ENCODE measurements around the gene ZNF689.

ZNF689 gene

GRCh38 chr16:30562021-30562420, 48.2 kb downstream of the ZNF689 start:
- no peak for DNase-seq (ENCODE audit: low spot score)

DNA sequence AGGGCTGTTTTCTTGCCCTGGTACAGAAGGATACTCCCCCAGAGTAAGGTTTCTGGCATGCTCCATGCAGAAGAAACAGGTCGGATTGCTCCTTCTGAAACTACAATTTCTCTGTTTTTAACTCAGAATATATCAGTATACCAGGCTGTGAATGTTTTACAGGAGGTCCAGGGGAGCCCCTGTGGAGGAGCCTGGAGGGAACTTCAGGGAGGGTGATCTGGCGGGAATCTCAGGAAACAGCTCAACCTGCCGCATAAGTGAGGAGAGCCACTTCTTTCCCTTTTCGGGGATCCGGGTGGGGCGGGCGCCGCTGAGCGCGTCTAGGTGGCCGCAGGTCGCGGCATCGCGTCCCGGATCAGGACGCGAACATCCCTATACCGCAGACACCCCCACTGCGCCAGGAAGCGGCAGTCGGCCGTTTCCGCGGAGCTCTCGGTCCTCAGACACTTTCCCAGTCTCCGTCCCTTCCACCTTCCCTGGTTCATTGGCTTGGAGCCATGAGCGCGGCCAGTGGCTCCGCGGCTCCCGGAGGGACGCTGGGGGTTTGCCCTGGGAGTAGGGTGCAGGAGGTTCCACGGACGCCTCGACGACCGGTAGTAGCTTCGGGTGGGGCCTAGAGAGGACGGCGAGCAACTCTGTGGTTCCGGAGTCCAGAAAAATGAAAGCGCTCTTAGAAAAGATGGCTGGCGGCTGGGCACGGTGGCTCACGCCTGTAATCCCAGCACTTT, 48.9 kb downstream of the ZNF689 start:
- no peak for DNase-seq (ENCODE audit: low spot score)

DNA sequence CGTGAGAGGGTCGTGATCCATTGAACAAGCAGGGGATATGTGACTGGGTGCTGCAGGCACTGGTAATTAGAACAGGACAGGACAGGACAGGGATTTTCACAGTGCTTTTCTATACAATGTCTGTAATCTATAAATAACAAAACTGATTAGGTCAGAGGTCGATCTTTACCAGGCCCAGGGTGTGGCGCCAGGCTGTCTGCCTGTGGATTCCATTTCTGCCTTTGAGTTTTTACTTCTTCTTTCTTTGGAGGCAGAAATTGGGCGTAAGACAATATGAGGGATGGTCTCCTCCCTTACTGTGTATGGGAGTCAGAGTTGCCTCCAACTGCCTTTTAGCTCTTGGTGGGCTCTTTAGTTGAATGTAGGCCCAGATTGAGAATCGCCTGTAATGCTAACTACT, 50.5 kb downstream of the ZNF689 start:
- no peak for DNase-seq (ENCODE audit: low spot score)

GRCh38 chr16:30558789-30559377, 51.3 kb downstream of the ZNF689 start:
- no peak for DNase-seq (ENCODE audit: low spot score)

- peak; percentile 95 for DNase-seq (ENCODE audit: low spot score)
These were observed 52.0 kb downstream of the ZNF689 start, which contains the start of gene ZNF764 for GRCh38 chr16:30557957-30558788. Gene ZNF764 (minus strand): TSS chr16:30558374. CDS start chr16:30558182, 192 bp downstream.

GRCh38 chr16:30557707-30557956, 52.6 kb downstream of the ZNF689 start:
- DNase-seq (ENCODE audit: low spot score): no peak

- DNase-seq (ENCODE audit: low spot score): no peak
These were observed 54.1 kb downstream of the ZNF689 start for GRCh38 chr16:30556125-30556473.

DNA sequence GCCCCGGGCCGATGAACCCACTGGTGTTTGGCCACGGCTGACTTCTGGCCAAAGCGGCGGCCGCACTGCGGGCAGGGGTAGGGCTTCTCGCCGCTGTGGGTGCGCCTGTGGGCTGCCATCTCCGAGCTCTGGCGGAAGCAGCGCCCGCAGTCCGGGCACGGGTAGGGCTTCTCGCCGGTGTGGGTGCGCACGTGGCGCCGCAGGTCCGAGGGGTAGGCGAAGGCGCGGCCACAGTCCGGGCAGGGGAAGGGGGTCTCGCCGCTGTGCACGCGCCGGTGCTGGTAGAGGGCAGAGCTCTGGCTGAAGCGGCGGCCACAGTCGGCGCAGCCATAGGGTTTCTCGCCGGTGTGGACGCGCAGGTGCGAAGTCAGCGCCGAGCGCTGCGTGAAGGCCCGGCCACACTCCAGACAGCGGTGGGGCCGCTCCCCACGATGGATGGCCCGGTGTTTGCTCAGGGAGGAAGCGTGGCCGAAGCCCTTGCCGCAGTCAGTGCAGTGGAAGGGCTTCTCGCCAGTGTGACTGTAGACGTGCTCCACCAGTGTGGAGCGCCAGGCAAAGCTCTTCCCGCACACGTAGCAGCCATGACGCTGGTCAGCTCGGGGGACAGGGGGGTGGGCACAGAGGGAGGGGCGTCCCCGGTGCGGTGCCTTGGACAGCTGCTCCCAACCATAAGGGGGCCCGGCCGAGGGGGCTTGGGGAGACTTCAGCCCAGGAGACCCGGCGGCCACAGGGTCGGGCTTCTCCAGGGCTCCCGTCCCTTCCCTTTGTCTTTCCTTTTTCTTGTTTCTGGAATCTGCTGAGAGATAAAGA, 54.7 kb downstream of the ZNF689 start:
- no peak for DNase-seq (ENCODE audit: low spot score)

GRCh38 chr16:30554557-30555314, 55.5 kb downstream of the ZNF689 start:
- DNase-seq (ENCODE audit: low spot score): no peak

DNA sequence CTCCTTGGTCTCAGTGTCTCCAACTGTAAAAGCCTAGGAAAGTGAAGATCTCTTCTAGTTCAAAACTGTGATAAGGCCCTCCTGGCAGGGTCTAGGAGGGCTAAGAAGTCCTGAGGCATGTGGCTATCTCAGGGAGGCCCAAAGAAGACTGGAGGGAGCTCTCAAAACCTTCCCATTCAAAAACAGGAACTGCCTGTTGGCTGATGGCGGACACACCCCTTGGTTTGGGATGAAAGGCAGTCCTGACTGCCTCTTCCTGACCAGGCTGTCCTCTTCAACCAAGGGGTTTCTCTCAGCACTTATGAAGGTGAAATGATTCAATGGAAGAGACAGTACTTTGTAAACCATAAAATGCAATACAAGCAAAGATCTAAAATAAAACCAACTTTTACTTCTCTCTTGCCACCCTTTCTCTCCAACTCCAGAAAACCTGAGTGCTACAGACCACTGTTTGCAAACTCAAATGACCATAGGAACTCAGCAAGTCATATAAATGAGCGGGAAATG, 56.7 kb downstream of the ZNF689 start:
- no peak for DNase-seq (ENCODE audit: low spot score)

DNA sequence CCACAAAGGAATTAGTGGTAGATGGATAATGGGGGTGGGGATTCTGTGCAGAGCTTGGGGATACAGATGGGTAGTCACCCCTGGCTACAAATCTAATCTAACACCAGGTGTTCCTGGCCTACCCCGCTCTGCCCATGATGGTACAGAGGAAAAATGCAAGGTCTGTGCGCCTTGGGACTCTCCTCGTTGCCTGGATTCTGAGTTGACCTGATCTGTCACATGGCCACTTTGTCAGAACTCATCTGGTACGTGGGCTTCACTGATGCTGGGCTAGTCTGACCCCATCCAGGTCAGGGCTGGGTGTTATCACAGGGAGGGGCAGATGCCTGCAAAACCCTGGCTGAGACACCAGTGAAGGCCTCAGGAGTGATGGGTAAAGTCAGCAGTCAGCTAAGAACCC, 57.2 kb downstream of the ZNF689 start:
- DNase-seq (ENCODE audit: low spot score): no peak

Measured in COLO829 (cell line).